Measurements from ENCODE around the gene PLEKHG4B.
"Not testable (repeated sequence)": the region's sequence is repeated elsewhere in the genome, so short reads cannot be mapped to it uniquely, and the experiment has no call there.

PLEKHG4B gene

GRCh38 chr5:54175-54730 is 37.7 kb upstream of the PLEKHG4B start:
- TF ChIP-seq ZFX (IDR thresholded peaks at IDR 0.05), result no peak
- no peak for TF ChIP-seq CTCF (conservative IDR thresholded peaks at IDR 0.05)
- no peak overlapping the region for H3K27ac ChIP-seq

- TF ChIP-seq CTCF (conservative IDR thresholded peaks at IDR 0.05) (no peak), ZFX (IDR thresholded peaks at IDR 0.05) (no peak)
These were observed 36.9 kb upstream of the PLEKHG4B start for GRCh38 chr5:54876-55569.

GRCh38 chr5:56561-57290 is 35.2 kb upstream of the PLEKHG4B start:
- no peak for TF ChIP-seq CTCF (conservative IDR thresholded peaks at IDR 0.05)
- no peak for TF ChIP-seq ZFX (IDR thresholded peaks at IDR 0.05)
- no peak overlapping the region for H3K27ac ChIP-seq

More at GRCh38 chr5:54876-55569, 36.9 kb upstream of the PLEKHG4B start:
- H3K27ac ChIP-seq, result no peak overlapping the region

GRCh38 chr5:60250-60649 is 31.7 kb upstream of the PLEKHG4B start:
- H3K27ac ChIP-seq, result not testable (repeated sequence)

- TF ChIP-seq CTCF (conservative IDR thresholded peaks at IDR 0.05) (no peak), ZFX (IDR thresholded peaks at IDR 0.05) (no peak)
- no peak overlapping the region for H3K27ac ChIP-seq
These were observed 21.5 kb upstream of the PLEKHG4B start for GRCh38 chr5:70440-70839.

- not testable (repeated sequence) for H3K27ac ChIP-seq
These were observed 19.4 kb upstream of the PLEKHG4B start for GRCh38 chr5:72316-73180.

GRCh38 chr5:73181-73447 is 18.9 kb upstream of the PLEKHG4B start:
- not testable (repeated sequence) for H3K27ac ChIP-seq

- TF ChIP-seq ZFX (IDR thresholded peaks at IDR 0.05), result no peak
- TF ChIP-seq CTCF (conservative IDR thresholded peaks at IDR 0.05), result no peak
- no peak overlapping the region for H3K27ac ChIP-seq
These were observed 18.0 kb upstream of the PLEKHG4B start for GRCh38 chr5:73768-74502.
